Colonic mucosa (tissue), 4 donors: Measurements from ENCODE around the gene TGM6. TPM values are rescaled to one million over a fixed set of nuclear protein-coding genes. Genes with fewer than 3 reads are reported as not detected.

Experiments used
- DNase-seq: peaks from one replicate; pipeline ENCODE4 v3.0.0-alpha.2; 2020
- H3K27ac ChIP-seq: fragments of 200-600 bp; one replicate; pipeline ENCODE4 v1.8.0; 2021
- H3K27me3 ChIP-seq: fragments of 200-600 bp; one replicate; pipeline ENCODE4 v1.8.0; 2021
- H3K36me3 ChIP-seq: fragments of 200-600 bp; one replicate; pipeline ENCODE4 v1.8.0; 2021
- H3K4me1 ChIP-seq: fragments of 200-600 bp; one replicate; pipeline ENCODE4 v1.8.0; 2021; ENCODE audit warnings: mild to moderate bottlenecking
- H3K4me3 ChIP-seq: fragments of 200-600 bp; one replicate; pipeline ENCODE4 v1.8.0; 2021
- H3K9ac ChIP-seq, 2 donors: one replicate each; pipeline ENCODE4 v1.7.0; 2013; ENCODE audit warnings: control low read depth in 2 of 2, low read depth in 2 of 2, low read length in 2 of 2
- H3K9me3 ChIP-seq: fragments of 200-600 bp; one replicate; pipeline ENCODE4 v1.8.0; 2021
- CTCF ChIP-seq: fragments of 200-600 bp; IDR thresholded peaks from one replicate; pipeline ENCODE4 v1.8.0; 2022; ENCODE audit warnings: antibody characterized with exemption, mild to moderate bottlenecking
- intact Hi-C: fragments of 100-400 bp; cut with DNase I; formaldehyde crosslinking; loops from one replicate; pipeline ENCODE4 v1.14.1; 2022
- total RNA-seq, 2 donors: library from RNA; stranded (reverse); fragmentation: NEBNext Ultra II Directional in 1 of 2; extraction: Animal tissue kit (Norgen Biotek cat#: 25700) in 1 of 2; gene quantifications; one replicate each; pipeline ENCODE4 v1.2.1, GENCODE V29; 2021
- donor health status: healthy.
- donor health status: DM: no; HTN: no; CAD: no.
- donor health status: DM: no; HTN: no; CAD: no.

The TGM6 gene
- total RNA-seq, 2 donors from 2014 or later = not detected

- Histone ChIP-seq H3K9me3 (no peaks in the 10 kb centered on the region), H3K36me3 (no peaks in the 10 kb centered on the region), H3K27ac (no peak overlapping the region), H3K4me3 (no peak overlapping the region), H3K9ac (no peak overlapping the region), H3K4me1 (no peaks in the 10 kb centered on the region), H3K27me3 (no peaks in the 10 kb centered on the region)
- no peak for DNase-seq
- TF ChIP-seq CTCF = no peak
- intact Hi-C loops = no loop called here
These were observed 6.9 kb downstream of the TGM6 start for GRCh38 chr20:2387580-2387979.

- intact Hi-C loops = no loop called here
- no peak overlapping the region for H3K4me3 ChIP-seq
- DNase-seq = no peak
- no peaks in the 10 kb centered on the region for H3K36me3 ChIP-seq
- no peaks in the 10 kb centered on the region for H3K27me3 ChIP-seq
- H3K27ac ChIP-seq = no peak overlapping the region
- no peak for TF ChIP-seq CTCF
- no peak overlapping the region for H3K9ac ChIP-seq
- H3K4me1 ChIP-seq = no peaks in the 10 kb centered on the region
- no peaks in the 10 kb centered on the region for H3K9me3 ChIP-seq
These were observed 10.4 kb downstream of the TGM6 start for GRCh38 chr20:2390951-2391675.

- Histone ChIP-seq H3K27me3 (no peaks in the 10 kb centered on the region), H3K4me3 (no peak overlapping the region), H3K27ac (no peak overlapping the region), H3K9ac (no peak overlapping the region), H3K9me3 (no peaks in the 10 kb centered on the region), H3K4me1 (no peaks in the 10 kb centered on the region), H3K36me3 (no peaks in the 10 kb centered on the region)
- DNase-seq = no peak
- no peak for TF ChIP-seq CTCF
- intact Hi-C loops = no loop called here
These were observed 13.8 kb downstream of the TGM6 start for GRCh38 chr20:2394411-2395055.

GRCh38 chr20:2395136-2395535 lies 14.4 kb downstream of the TGM6 start:
- intact Hi-C loops = no loop called here
- Histone ChIP-seq H3K4me1 (no peaks in the 10 kb centered on the region), H3K4me3 (no peak overlapping the region), H3K9me3 (no peaks in the 10 kb centered on the region), H3K36me3 (no peaks in the 10 kb centered on the region), H3K9ac (no peak overlapping the region), H3K27me3 (no peaks in the 10 kb centered on the region), H3K27ac (no peak overlapping the region)
- DNase-seq = no peak
- TF ChIP-seq CTCF = no peak

- H3K4me1 ChIP-seq = no peaks in the 10 kb centered on the region
- no peak overlapping the region for H3K9ac ChIP-seq
- no peak for DNase-seq
- TF ChIP-seq CTCF = no peak
- no peaks in the 10 kb centered on the region for H3K36me3 ChIP-seq
- H3K27me3 ChIP-seq = no peaks in the 10 kb centered on the region
- H3K27ac ChIP-seq = no peak overlapping the region
- H3K9me3 ChIP-seq = no peaks in the 10 kb centered on the region
- H3K4me3 ChIP-seq = no peak overlapping the region
- intact Hi-C loops = no loop called here
These were observed 15.6 kb downstream of the TGM6 start for GRCh38 chr20:2396241-2396814.
